Activated gamma-delta T cell (primary cell): Measurements from ENCODE around the gene HNF1B.

Experiments
- DNase-seq: peaks from one replicate; lab custom pipeline; 2025; lab: John Stamatoyannopoulos, UW

HNF1B gene

GRCh38 chr17:37671824-37672547 lies 72.9 kb downstream of the HNF1B start:
- no peak for DNase-seq

- DNase-seq = no peak
Observed at GRCh38 chr17:37671028-37671823, 73.6 kb downstream of the HNF1B start.

GRCh38 chr17:37667039-37667438 lies 77.8 kb downstream of the HNF1B start:
- no peak for DNase-seq

GRCh38 chr17:37664214-37664613 lies 80.6 kb downstream of the HNF1B start:
- DNase-seq = no peak

- DNase-seq = no peak
Observed at GRCh38 chr17:37662353-37662752, 82.5 kb downstream of the HNF1B start.

GRCh38 chr17:37661400-37662014 lies 83.4 kb downstream of the HNF1B start:
- DNase-seq = no peak

- no peak for DNase-seq
Observed at GRCh38 chr17:37659925-37660324, 84.9 kb downstream of the HNF1B start.

GRCh38 chr17:37657202-37657601 lies 87.7 kb downstream of the HNF1B start:
- DNase-seq = no peak

- no peak for DNase-seq
Observed at GRCh38 chr17:37651849-37652248, 93.0 kb downstream of the HNF1B start.

GRCh38 chr17:37650419-37651003 lies 94.3 kb downstream of the HNF1B start:
- no peak for DNase-seq

- DNase-seq = no peak
Observed at GRCh38 chr17:37648555-37648954, 96.3 kb downstream of the HNF1B start.

- DNase-seq = no peak
Observed at GRCh38 chr17:37647856-37648255, 97.0 kb downstream of the HNF1B start.

GRCh38 chr17:37643869-37644268 lies 101.0 kb downstream of the HNF1B start:
- DNase-seq = no peak

- DNase-seq = peak; percentile 61
Observed at GRCh38 chr17:37643118-37643766, 101.6 kb downstream of the HNF1B start, which contains the start of gene DDX52. Gene DDX52 (minus strand): TSS chr17:37643446. CDS start chr17:37643420, 26 bp downstream.

GRCh38 chr17:37642681-37643080 lies 102.2 kb downstream of the HNF1B start:
- DNase-seq = no peak

GRCh38 chr17:37640015-37640414 lies 104.8 kb downstream of the HNF1B start:
- no peak for DNase-seq

GRCh38 chr17:37637956-37638355 lies 106.9 kb downstream of the HNF1B start:
- DNase-seq = no peak
